Small intestine (tissue), 7 donors: ENCODE measurements around the gene FGF12. TPM values are rescaled to one million over a fixed set of nuclear protein-coding genes. Genes with fewer than 3 reads are reported as not detected.

Experiments used
- DNase-seq, 2 donors: peaks; one replicate each; pipeline versions ENCODE4 v3.0.0 to v3.0.0-alpha.2; 2013
- FAIRE-seq: peaks from 2 replicates; lab custom pipeline; 2012; peaks lifted over from hg19 to GRCh38; lab: Jason Lieb, UNC
- H3K27ac ChIP-seq, 3 donors: one replicate each; pipeline ENCODE4 v1.5.1; 2013; ENCODE audit warnings: low read length in 2 of 3, mild to moderate bottlenecking in 2 of 3, control low read depth in 1 of 3, inconsistent platforms in 1 of 3, low read depth in 1 of 3, moderate library complexity in 1 of 3
- H3K27me3 ChIP-seq, 3 donors: one replicate each; pipeline ENCODE4 v1.6.1; 2013; ENCODE audit warnings: low read length in 3 of 3, inconsistent platforms in 1 of 3; ENCODE audit not compliant: control insufficient read depth in 3 of 3, insufficient read depth in 3 of 3
- H3K36me3 ChIP-seq, 3 donors: one replicate each; pipeline ENCODE4 v1.6.1; 2013; ENCODE audit warnings: low read length in 3 of 3, inconsistent platforms in 1 of 3, low read depth in 1 of 3, mild to moderate bottlenecking in 1 of 3, moderate library complexity in 1 of 3; ENCODE audit not compliant: control insufficient read depth in 3 of 3, insufficient read depth in 2 of 3
- H3K4me1 ChIP-seq, 3 donors: one replicate each; pipeline ENCODE4 v1.6.1; 2013; ENCODE audit warnings: low read length in 2 of 3, inconsistent platforms in 1 of 3, low read depth in 1 of 3, mild to moderate bottlenecking in 1 of 3, moderate library complexity in 1 of 3; ENCODE audit not compliant: control insufficient read depth in 3 of 3, insufficient read depth in 2 of 3
- H3K4me3 ChIP-seq, 3 donors: one replicate each; pipeline ENCODE4 v1.5.1; 2013; ENCODE audit warnings: low read length in 3 of 3, control low read depth in 1 of 3, inconsistent platforms in 1 of 3, low read depth in 1 of 3, mild to moderate bottlenecking in 1 of 3, moderate library complexity in 1 of 3
- H3K9me3 ChIP-seq, 2 donors: one replicate each; pipeline ENCODE4 v1.6.1; 2013; ENCODE audit warnings: low read depth in 1 of 2, low read length in 1 of 2; ENCODE audit not compliant: control insufficient read depth in 2 of 2, insufficient read depth in 1 of 2
- WGBS, 3 donors: extraction: QIAGEN DNeasy Blood & Tissue Kit; methylation state at CpG; one replicate each; pipeline ENCODE4 v1.1.7; 2013; 5-methylcytosine and 5-hydroxymethylcytosine counted together
- polyA plus RNA-seq, 4 donors: library from polyadenylated mRNA; stranded (reverse) in 3 of 4; unstranded in 1 of 4; fragments of 200-250 nt in 3 of 4; fragments of 120-200 nt in 1 of 4; gene quantifications; one replicate each; pipeline versions ENCODE4 v1.2.1 to v1.2.3, GENCODE V29; 2013
- donor health status: healthy with polysubstance abuse.
- donor health status: control.
- donor health status: control.
- donor health status: Bipolar disorder and iron deficiency.
- donor health status: healthy.

Gene FGF12
- polyA plus RNA-seq, 4 donors, result 0.39 to 1.1 (median 0.43) TPM; not detected in 1

GRCh38 chr3:192422321-192422996, 304.9 kb downstream of the FGF12 start:
- H3K4me3 ChIP-seq, result no peak overlapping the region
- H3K36me3 ChIP-seq, result no peaks in the 10 kb centered on the region
- 72 to 81% (median 74%) methylated on average over 2 of the region's 2 CpGs for WGBS, 3 donors
- H3K27me3 ChIP-seq, result no peaks in the 10 kb centered on the region
- DNase-seq (no peak), FAIRE-seq (no peak)
- no peaks in the 10 kb centered on the region for H3K9me3 ChIP-seq
- no peak overlapping the region for H3K27ac ChIP-seq
- no peaks in the 10 kb centered on the region for H3K4me1 ChIP-seq

GRCh38 chr3:192419312-192419711, 308.0 kb downstream of the FGF12 start:
- Histone ChIP-seq H3K27ac (no peak overlapping the region), H3K27me3 (no peaks in the 10 kb centered on the region), H3K36me3 (no peaks in the 10 kb centered on the region), H3K4me3 (no peak overlapping the region), H3K9me3 (no peaks in the 10 kb centered on the region), H3K4me1 (no peaks in the 10 kb centered on the region)
- DNase-seq (no peak), FAIRE-seq (no peak)
- WGBS, 3 donors, result 70 to 87% (median 72%) methylated on average over 1 of the region's 1 CpG

- H3K27ac ChIP-seq, result no peak overlapping the region
- DNase-seq (no peak), FAIRE-seq (no peak)
- no peaks in the 10 kb centered on the region for H3K9me3 ChIP-seq
- H3K4me1 ChIP-seq, result no peaks in the 10 kb centered on the region
- no peaks in the 10 kb centered on the region for H3K36me3 ChIP-seq
- H3K27me3 ChIP-seq, result no peaks in the 10 kb centered on the region
- no peak overlapping the region for H3K4me3 ChIP-seq
These were observed 309.7 kb downstream of the FGF12 start for GRCh38 chr3:192417559-192418055.

GRCh38 chr3:192417017-192417416, 310.3 kb downstream of the FGF12 start:
- Histone ChIP-seq H3K4me1 (no peaks in the 10 kb centered on the region), H3K27ac (no peak overlapping the region), H3K4me3 (no peak overlapping the region), H3K9me3 (no peaks in the 10 kb centered on the region), H3K36me3 (no peaks in the 10 kb centered on the region), H3K27me3 (peaks cover 0 to 1% (median 0%) of the 10 kb centered on the region in 3 donors)
- DNase-seq (no peak), FAIRE-seq (no peak)
- WGBS, 3 donors, result 56 to 65% (median 60%) methylated on average over 2 of the region's 2 CpGs

GRCh38 chr3:192413461-192413860, 313.9 kb downstream of the FGF12 start:
- WGBS, 3 donors, result 63 to 77% (median 64%) methylated on average over 2 of the region's 2 CpGs
- no peaks in the 10 kb centered on the region for H3K36me3 ChIP-seq
- peaks cover 6 to 30% (median 8%) of the 10 kb centered on the region in 3 donors for H3K27me3 ChIP-seq
- no peak overlapping the region for H3K4me3 ChIP-seq
- no peaks in the 10 kb centered on the region for H3K4me1 ChIP-seq
- FAIRE-seq (no peak), DNase-seq (no peak)
- H3K27ac ChIP-seq, result no peak overlapping the region
- no peaks in the 10 kb centered on the region for H3K9me3 ChIP-seq

- no peak for FAIRE-seq
- 42 to 68% (median 58%) methylated on average over 5 of the region's 5 CpGs for WGBS, 3 donors
- no peak for DNase-seq
- Histone ChIP-seq H3K27ac (no peak overlapping the region), H3K4me3 (no peak overlapping the region), H3K4me1 (no peaks in the 10 kb centered on the region), H3K36me3 (no peaks in the 10 kb centered on the region), H3K27me3 (peaks cover 6 to 47% (median 16%) of the 10 kb centered on the region in 3 donors), H3K9me3 (no peaks in the 10 kb centered on the region)
These were observed 316.7 kb downstream of the FGF12 start for GRCh38 chr3:192410684-192410960.

GRCh38 chr3:192409838-192410683, 317.3 kb downstream of the FGF12 start:
- Histone ChIP-seq H3K4me1 (no peaks in the 10 kb centered on the region), H3K4me3 (peak overlapping the region in 1 of 3 donors; percentile 26), H3K9me3 (no peaks in the 10 kb centered on the region), H3K27ac (no peak overlapping the region), H3K36me3 (no peaks in the 10 kb centered on the region), H3K27me3 (peaks cover 6 to 47% (median 16%) of the 10 kb centered on the region in 3 donors)
- DNase-seq, result peak in 1 of 2 donors; percentile 6
- no peak for FAIRE-seq
- WGBS, 3 donors, result 2 to 8% (median 5%) methylated on average over 32 to 53 of the region's 53 CpGs

- WGBS, 3 donors, result 1 to 4% (median 2%) methylated on average over 49 to 61 of the region's 61 CpGs
- peak in 1 of 2 donors; percentile 23 for DNase-seq
- no peak for FAIRE-seq
- no peaks in the 10 kb centered on the region for H3K4me1 ChIP-seq
- no peaks in the 10 kb centered on the region for H3K36me3 ChIP-seq
- H3K27me3 ChIP-seq, result peaks cover 6 to 47% (median 16%) of the 10 kb centered on the region in 3 donors
- H3K27ac ChIP-seq, result no peak overlapping the region
- no peaks in the 10 kb centered on the region for H3K9me3 ChIP-seq
- H3K4me3 ChIP-seq, result peak overlapping the region in 1 of 3 donors; percentile 36
These were observed 318.0 kb downstream of the FGF12 start for GRCh38 chr3:192409201-192409837.
